ENCODE data around the gene LAMC3. TPM values are rescaled to one million over a fixed set of nuclear protein-coding genes. Genes with fewer than 3 reads are reported as not detected.
A peak's percentile ranks its signal among the peaks of the same experiment; 100 is the strongest.

The LAMC3 gene
- total RNA-seq, 2 donors from 2014 or later: 3.9 to 16.8 TPM

DNA sequence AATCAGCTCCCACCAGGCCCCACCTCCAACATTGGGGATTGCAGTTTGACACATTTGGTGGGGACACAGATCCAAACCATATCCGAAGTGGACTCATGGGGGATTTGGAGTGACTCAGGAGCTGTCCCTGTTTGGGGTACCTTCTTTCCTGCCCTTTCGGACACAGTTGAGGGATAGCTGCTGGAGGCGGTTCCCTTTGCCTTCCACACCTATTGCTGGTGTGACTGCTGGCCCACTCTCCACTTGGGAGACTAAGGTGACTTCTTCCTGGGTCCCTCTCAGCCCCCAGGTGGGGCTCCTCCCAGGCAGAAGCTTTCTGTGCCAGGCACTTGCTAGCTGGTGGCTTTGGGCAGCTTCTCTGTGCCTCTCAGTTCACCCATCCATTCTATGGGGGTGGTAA, 26.6 kb downstream of the LAMC3 start:
- intact Hi-C loops (cut with DNase I): no loop called here
- TF ChIP-seq CTCF (IDR thresholded peaks at IDR 0.05): no peak
- no peak for TF ChIP-seq POLR2A (IDR thresholded peaks at IDR 0.05)
- Histone ChIP-seq H3K9me3 (no peaks in the 10 kb centered on the region), H3K36me3 (replicated peaks in 1 of 2; ENCODE audit: insufficient read depth in 1 of 2, low read depth in 2 of 2) (no peaks in the 10 kb centered on the region), H3K4me3 (no peak overlapping the region), H3K4me1 (no peaks in the 10 kb centered on the region), H3K27ac (no peak overlapping the region), H3K27me3 (no peaks in the 10 kb centered on the region)
- DNase-seq (no peak), ATAC-seq (no peak)
- WGBS, 2 donors: 66 to 89% methylated on average over 3 of the region's 3 CpGs

DNA sequence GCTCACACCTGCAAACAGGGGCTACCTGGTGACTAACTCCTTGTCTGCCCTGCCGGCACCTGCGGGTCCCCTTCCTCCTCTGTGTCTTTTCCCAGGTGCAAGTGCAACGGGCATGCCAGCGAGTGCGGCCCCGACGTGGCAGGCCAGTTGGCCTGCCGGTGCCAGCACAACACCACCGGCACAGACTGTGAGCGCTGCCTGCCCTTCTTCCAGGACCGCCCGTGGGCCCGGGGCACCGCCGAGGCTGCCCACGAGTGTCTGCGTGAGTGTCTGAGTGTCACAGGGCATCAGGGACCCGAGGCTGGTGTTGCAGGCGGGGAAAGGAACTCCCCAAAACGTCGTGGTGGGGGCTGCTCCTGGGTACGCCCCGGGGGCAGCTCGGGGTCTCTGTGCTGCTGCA, 27.1 kb downstream of the LAMC3 start:
- intact Hi-C loops (cut with DNase I): no loop called here
- TF ChIP-seq POLR2A (IDR thresholded peaks at IDR 0.05) (no peak), CTCF (IDR thresholded peaks at IDR 0.05) (no peak)

GRCh38 chr9:131036529-131037334, 27.8 kb downstream of the LAMC3 start:
- H3K9me3 ChIP-seq: no peaks in the 10 kb centered on the region
- peak; percentile 49 for ATAC-seq
- no peaks in the 10 kb centered on the region for H3K27me3 ChIP-seq
- no peak for TF ChIP-seq CTCF (IDR thresholded peaks at IDR 0.05)
- TF ChIP-seq POLR2A (IDR thresholded peaks at IDR 0.05): no peak
- peak overlapping the region in 1 of 4 donors; percentile 12 for H3K27ac ChIP-seq
- H3K4me1 ChIP-seq: no peaks in the 10 kb centered on the region
- H3K4me3 ChIP-seq: no peak overlapping the region
- H3K36me3 ChIP-seq (replicated peaks in 1 of 2; ENCODE audit: insufficient read depth in 1 of 2, low read depth in 2 of 2): no peaks in the 10 kb centered on the region
- intact Hi-C loops (cut with DNase I): no loop called here
- no peak for DNase-seq
- WGBS, 2 donors: 69 to 80% methylated on average over 9 to 15 of the region's 17 CpGs

More for the DNA sequence above, 27.1 kb downstream of the LAMC3 start:
- Histone ChIP-seq H3K9me3 (no peaks in the 10 kb centered on the region), H3K4me1 (no peaks in the 10 kb centered on the region), H3K36me3 (replicated peaks in 1 of 2; ENCODE audit: insufficient read depth in 1 of 2, low read depth in 2 of 2) (no peaks in the 10 kb centered on the region), H3K4me3 (no peak overlapping the region), H3K27me3 (no peaks in the 10 kb centered on the region), H3K27ac (no peak overlapping the region)
- ATAC-seq (no peak), DNase-seq (no peak)
- 64 to 66% methylated on average over 19 to 24 of the region's 24 CpGs for WGBS, 2 donors

GRCh38 chr9:131037335-131038255, 28.6 kb downstream of the LAMC3 start:
- H3K27me3 ChIP-seq: no peaks in the 10 kb centered on the region
- no peak for TF ChIP-seq CTCF (IDR thresholded peaks at IDR 0.05)
- no peak for TF ChIP-seq POLR2A (IDR thresholded peaks at IDR 0.05)
- H3K27ac ChIP-seq: peak overlapping the region in 1 of 4 donors; percentile 12
- 56 to 58% methylated on average over 23 to 26 of the region's 26 CpGs for WGBS, 2 donors
- intact Hi-C loops (cut with DNase I): no loop called here
- DNase-seq: no peak
- H3K36me3 ChIP-seq (replicated peaks in 1 of 2; ENCODE audit: insufficient read depth in 1 of 2, low read depth in 2 of 2): no peaks in the 10 kb centered on the region
- no peaks in the 10 kb centered on the region for H3K9me3 ChIP-seq
- H3K4me3 ChIP-seq: no peak overlapping the region
- no peaks in the 10 kb centered on the region for H3K4me1 ChIP-seq
- ATAC-seq: peak; percentile 22
